Colonic mucosa (tissue), 4 donors: ENCODE results near the gene PKNOX2. TPM values are rescaled to one million over a fixed set of nuclear protein-coding genes. Genes with fewer than 3 reads are reported as not detected.

ENCODE experiments used
- DNase-seq: peaks from one replicate; pipeline ENCODE4 v3.0.0-alpha.2; 2020
- H3K27ac ChIP-seq: fragments of 200-600 bp; one replicate; pipeline ENCODE4 v1.8.0; 2021
- H3K27me3 ChIP-seq: fragments of 200-600 bp; one replicate; pipeline ENCODE4 v1.8.0; 2021
- H3K36me3 ChIP-seq: fragments of 200-600 bp; one replicate; pipeline ENCODE4 v1.8.0; 2021
- H3K4me1 ChIP-seq: fragments of 200-600 bp; one replicate; pipeline ENCODE4 v1.8.0; 2021; ENCODE audit warnings: mild to moderate bottlenecking
- H3K4me3 ChIP-seq: fragments of 200-600 bp; one replicate; pipeline ENCODE4 v1.8.0; 2021
- H3K9ac ChIP-seq, 2 donors: one replicate each; pipeline ENCODE4 v1.7.0; 2013; ENCODE audit warnings: control low read depth in 2 of 2, low read depth in 2 of 2, low read length in 2 of 2
- H3K9me3 ChIP-seq: fragments of 200-600 bp; one replicate; pipeline ENCODE4 v1.8.0; 2021
- intact Hi-C: fragments of 100-400 bp; cut with DNase I; formaldehyde crosslinking; loops from one replicate; pipeline ENCODE4 v1.14.1; 2022
- total RNA-seq, 2 donors: library from RNA; stranded (reverse); fragmentation: NEBNext Ultra II Directional in 1 of 2; extraction: Animal tissue kit (Norgen Biotek cat#: 25700) in 1 of 2; gene quantifications; one replicate each; pipeline ENCODE4 v1.2.1, GENCODE V29; 2021
- TF ChIP-seq, protein P1 (sequence below): fragments of 200-600 bp; IDR thresholded peaks from one replicate; pipeline ENCODE4 v1.8.0; 2022; ENCODE audit warnings: antibody characterized with exemption, mild to moderate bottlenecking
- donor health status: healthy.
- donor health status: DM: no; HTN: no; CAD: no.
- donor health status: DM: no; HTN: no; CAD: no.

PKNOX2 gene
- total RNA-seq, 2 donors from 2014 or later, result 0.52 to 1.3 TPM

DNA sequence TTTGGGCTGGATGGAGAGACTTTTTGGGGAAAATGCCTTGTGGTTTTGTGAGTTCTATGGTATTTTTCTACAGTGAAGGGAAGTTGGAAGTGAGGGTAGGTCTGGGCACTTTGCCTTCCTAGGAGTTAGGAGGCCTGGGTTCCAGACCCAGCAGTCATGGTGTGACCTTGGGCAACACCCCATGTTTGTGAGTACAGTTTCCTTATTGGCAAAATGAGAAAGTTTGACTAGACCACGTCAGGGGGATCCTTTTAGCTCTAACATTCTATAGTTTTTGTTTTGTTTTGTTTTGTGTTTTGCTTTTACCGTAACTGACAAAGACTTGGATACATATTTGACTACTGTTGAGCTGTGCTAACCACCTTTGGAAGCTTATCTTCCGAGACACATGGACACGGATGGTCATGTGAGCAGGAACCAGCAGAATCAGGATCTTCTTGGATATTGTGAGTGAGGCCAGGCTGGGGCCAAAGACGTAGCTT is 109.0 kb downstream of the PKNOX2 start:
- no peaks in the 10 kb centered on the region for H3K9me3 ChIP-seq
- no peak overlapping the region for H3K27ac ChIP-seq
- no peaks in the 10 kb centered on the region for H3K36me3 ChIP-seq
- H3K9ac ChIP-seq, result no peak overlapping the region
- no peak overlapping the region for H3K4me3 ChIP-seq
- no peaks in the 10 kb centered on the region for H3K4me1 ChIP-seq
- DNase-seq, result no peak
- TF ChIP-seq, protein P1, sequence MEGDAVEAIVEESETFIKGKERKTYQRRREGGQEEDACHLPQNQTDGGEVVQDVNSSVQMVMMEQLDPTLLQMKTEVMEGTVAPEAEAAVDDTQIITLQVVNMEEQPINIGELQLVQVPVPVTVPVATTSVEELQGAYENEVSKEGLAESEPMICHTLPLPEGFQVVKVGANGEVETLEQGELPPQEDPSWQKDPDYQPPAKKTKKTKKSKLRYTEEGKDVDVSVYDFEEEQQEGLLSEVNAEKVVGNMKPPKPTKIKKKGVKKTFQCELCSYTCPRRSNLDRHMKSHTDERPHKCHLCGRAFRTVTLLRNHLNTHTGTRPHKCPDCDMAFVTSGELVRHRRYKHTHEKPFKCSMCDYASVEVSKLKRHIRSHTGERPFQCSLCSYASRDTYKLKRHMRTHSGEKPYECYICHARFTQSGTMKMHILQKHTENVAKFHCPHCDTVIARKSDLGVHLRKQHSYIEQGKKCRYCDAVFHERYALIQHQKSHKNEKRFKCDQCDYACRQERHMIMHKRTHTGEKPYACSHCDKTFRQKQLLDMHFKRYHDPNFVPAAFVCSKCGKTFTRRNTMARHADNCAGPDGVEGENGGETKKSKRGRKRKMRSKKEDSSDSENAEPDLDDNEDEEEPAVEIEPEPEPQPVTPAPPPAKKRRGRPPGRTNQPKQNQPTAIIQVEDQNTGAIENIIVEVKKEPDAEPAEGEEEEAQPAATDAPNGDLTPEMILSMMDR, result no peak
- no peaks in the 10 kb centered on the region for H3K27me3 ChIP-seq
- intact Hi-C loops, result loop anchor here (10.0 kb wide), 1 partner anchor 61 kb away; no protein-coding TSS in a partner anchor

DNA sequence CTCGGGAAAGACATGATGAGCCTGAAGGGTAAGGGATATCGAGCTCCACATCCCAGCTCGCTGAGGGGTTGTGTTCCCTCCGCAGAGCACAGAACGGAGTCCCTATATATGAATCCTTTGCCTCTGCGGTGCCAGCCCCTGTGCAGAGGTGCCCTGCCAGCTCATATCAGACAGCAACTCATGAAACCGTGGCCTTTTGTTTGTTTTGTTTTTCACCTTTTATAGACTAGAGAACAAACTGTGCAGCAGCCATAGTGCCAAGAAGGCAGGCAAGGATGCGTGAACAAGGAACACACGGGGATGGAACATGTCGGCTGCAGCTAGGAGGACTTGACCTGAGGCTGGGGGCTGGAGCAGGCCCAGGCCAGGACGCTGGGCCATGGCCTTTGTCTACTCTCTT is 109.8 kb downstream of the PKNOX2 start:
- Histone ChIP-seq H3K4me1 (no peaks in the 10 kb centered on the region), H3K4me3 (no peak overlapping the region), H3K27ac (no peak overlapping the region), H3K27me3 (no peaks in the 10 kb centered on the region), H3K9me3 (no peaks in the 10 kb centered on the region), H3K9ac (no peak overlapping the region), H3K36me3 (no peaks in the 10 kb centered on the region)
- TF ChIP-seq, protein P1, result no peak
- DNase-seq, result no peak
- intact Hi-C loops, result loop anchor here (10.0 kb wide), 1 partner anchor 60 kb away; no protein-coding TSS in a partner anchor

DNA sequence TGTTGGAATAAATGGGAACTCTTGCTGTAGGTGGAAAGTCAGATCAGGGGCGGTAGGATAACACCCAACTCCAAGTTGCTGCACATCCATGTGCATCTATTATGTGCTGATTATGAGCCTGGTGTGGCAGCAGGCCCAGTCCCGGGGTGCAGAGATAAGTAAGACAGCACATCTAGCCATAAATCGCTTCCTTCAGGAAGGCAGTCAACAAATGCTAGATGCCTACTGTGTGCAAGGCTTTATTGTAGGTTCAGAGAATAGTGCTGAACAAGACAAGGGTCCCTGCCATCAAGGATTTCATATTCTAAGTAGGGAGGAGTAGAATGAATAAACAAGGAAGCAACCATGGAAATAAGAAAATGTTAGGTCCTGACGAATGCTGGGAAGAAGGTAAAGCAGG is 110.2 kb downstream of the PKNOX2 start:
- H3K9ac ChIP-seq, result no peak overlapping the region
- H3K36me3 ChIP-seq, result no peaks in the 10 kb centered on the region
- H3K4me1 ChIP-seq, result no peaks in the 10 kb centered on the region
- no peak overlapping the region for H3K27ac ChIP-seq
- H3K9me3 ChIP-seq, result no peaks in the 10 kb centered on the region
- DNase-seq, result no peak
- TF ChIP-seq, protein P1, result no peak
- H3K27me3 ChIP-seq, result no peaks in the 10 kb centered on the region
- intact Hi-C loops, result loop anchor here (10.0 kb wide), 1 partner anchor 60 kb away; no protein-coding TSS in a partner anchor
- H3K4me3 ChIP-seq, result no peak overlapping the region

DNA sequence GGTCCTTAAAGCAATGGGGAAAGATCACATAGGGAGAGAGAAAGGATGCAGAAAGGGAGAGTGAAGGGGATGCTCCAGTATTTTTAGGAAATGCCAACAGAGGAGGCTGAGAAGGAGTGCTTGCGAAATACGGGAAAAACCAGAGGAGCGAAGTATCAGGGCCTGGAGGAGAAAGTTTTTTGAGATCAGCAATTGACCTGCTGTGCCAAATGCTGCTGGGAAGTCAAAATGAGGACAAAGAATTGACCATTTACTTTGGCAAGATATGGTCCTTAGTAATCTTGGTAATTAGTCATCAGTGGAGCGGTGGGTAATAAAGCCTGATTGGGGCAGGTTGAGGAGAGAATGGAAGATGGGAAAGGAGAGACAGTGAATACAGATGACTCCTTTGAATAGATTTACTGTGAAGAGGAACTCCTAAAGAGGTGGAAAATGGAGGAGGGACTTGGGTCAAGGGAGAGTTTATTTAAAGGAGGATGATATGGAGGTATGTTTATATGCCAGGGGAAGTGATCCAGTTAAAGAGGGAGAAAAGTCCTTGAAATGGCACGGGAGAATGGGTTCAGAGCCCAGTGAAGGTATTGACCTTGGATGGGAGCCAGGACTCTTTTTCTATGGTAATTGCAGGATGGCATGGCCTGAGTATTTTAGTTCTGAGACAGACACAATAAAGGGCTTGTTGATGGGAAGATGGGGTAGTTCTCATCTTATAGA is 111.5 kb downstream of the PKNOX2 start:
- Histone ChIP-seq H3K9ac (no peak overlapping the region), H3K27ac (no peak overlapping the region), H3K4me1 (no peaks in the 10 kb centered on the region), H3K27me3 (no peaks in the 10 kb centered on the region), H3K36me3 (no peaks in the 10 kb centered on the region), H3K4me3 (no peak overlapping the region), H3K9me3 (no peaks in the 10 kb centered on the region)
- intact Hi-C loops, result loop anchor here (10.0 kb wide), 1 partner anchor 59 kb away; no protein-coding TSS in a partner anchor
- DNase-seq, result no peak
- TF ChIP-seq, protein P1, result no peak

DNA sequence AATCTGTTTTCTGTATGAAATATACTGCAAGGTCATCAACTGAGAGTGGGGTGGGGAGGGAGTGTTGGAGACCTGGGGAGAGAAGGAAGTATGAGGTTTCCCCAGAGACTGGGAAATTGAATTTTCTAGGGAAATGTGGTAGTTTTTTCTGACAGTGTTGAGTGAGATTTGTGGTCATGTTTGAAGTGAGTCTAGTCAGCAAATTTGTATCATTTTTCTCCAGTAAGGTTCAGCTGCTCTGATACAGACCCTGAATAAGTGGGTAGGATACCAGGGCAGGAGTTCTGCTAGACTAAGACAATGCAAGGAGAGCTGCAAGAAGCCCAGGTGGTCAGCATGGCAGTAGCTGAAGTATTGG is 112.0 kb downstream of the PKNOX2 start:
- Histone ChIP-seq H3K9ac (no peak overlapping the region), H3K4me1 (no peaks in the 10 kb centered on the region), H3K27me3 (no peaks in the 10 kb centered on the region), H3K27ac (no peak overlapping the region), H3K4me3 (no peak overlapping the region), H3K9me3 (no peaks in the 10 kb centered on the region), H3K36me3 (no peaks in the 10 kb centered on the region)
- TF ChIP-seq, protein P1, result no peak
- DNase-seq, result no peak
- intact Hi-C loops, result loop anchor here (10.0 kb wide), 1 partner anchor 58 kb away; no protein-coding TSS in a partner anchor
